Stimulated activated CD8-positive, alpha-beta memory T cell treated with anti-CD3 and anti-CD28 coated beads, Interleukin-7, amount 100 ng/mL, for 24 hours (primary cell): ENCODE data around the gene WDR93.
"Not testable (repeated sequence)": the region's sequence is repeated elsewhere in the genome, so short reads cannot be mapped to it uniquely, and the experiment has no call there.

Source experiments
- DNase-seq: peaks from one replicate; pipeline ENCODE4 v3.0.0-alpha.2; 2020; ENCODE audit warnings: low read depth

The WDR93 gene

GRCh38 chr15:89685995-89686394, 4.6 kb upstream of the WDR93 start:
- DNase-seq = no peak

GRCh38 chr15:89686522-89686921, 4.1 kb upstream of the WDR93 start:
- no peak for DNase-seq

GRCh38 chr15:89689930-89690275, 708 bp upstream of the WDR93 start:
- not testable (repeated sequence) for DNase-seq

GRCh38 chr15:89693091-89693490, 2.5 kb downstream of the WDR93 start:
- DNase-seq = no peak

- no peak for DNase-seq
Observed at GRCh38 chr15:89693696-89694095, 3.1 kb downstream of the WDR93 start.

GRCh38 chr15:89695198-89695597, 4.6 kb downstream of the WDR93 start:
- no peak for DNase-seq

GRCh38 chr15:89704411-89704810, 13.8 kb downstream of the WDR93 start:
- no peak for DNase-seq

GRCh38 chr15:89707577-89707976, 17.0 kb downstream of the WDR93 start:
- DNase-seq = no peak

GRCh38 chr15:89714775-89715174, 24.2 kb downstream of the WDR93 start:
- no peak for DNase-seq

GRCh38 chr15:89723031-89723430, 32.4 kb downstream of the WDR93 start:
- DNase-seq = no peak

GRCh38 chr15:89724621-89725020, 34.0 kb downstream of the WDR93 start:
- DNase-seq = no peak

- no peak for DNase-seq
Observed at GRCh38 chr15:89725064-89725463, 34.5 kb downstream of the WDR93 start.

- no peak for DNase-seq
Observed at GRCh38 chr15:89728254-89728653, 37.6 kb downstream of the WDR93 start.

GRCh38 chr15:89731275-89731674, 40.7 kb downstream of the WDR93 start:
- no peak for DNase-seq

GRCh38 chr15:89732451-89733172, 42.0 kb downstream of the WDR93 start:
- DNase-seq = no peak

GRCh38 chr15:89735773-89736172, 45.2 kb downstream of the WDR93 start:
- DNase-seq = no peak

- no peak for DNase-seq
Observed at GRCh38 chr15:89740137-89740536, 49.5 kb downstream of the WDR93 start.

- no peak for DNase-seq
Observed at GRCh38 chr15:89743011-89743410, 52.4 kb downstream of the WDR93 start.

GRCh38 chr15:89743594-89743993, 53.0 kb downstream of the WDR93 start:
- no peak for DNase-seq

GRCh38 chr15:89745131-89745530, 54.5 kb downstream of the WDR93 start:
- DNase-seq = no peak

GRCh38 chr15:89745768-89746167, 55.2 kb downstream of the WDR93 start:
- DNase-seq = no peak

GRCh38 chr15:89746386-89746780, 55.8 kb downstream of the WDR93 start:
- no peak for DNase-seq

- no peak for DNase-seq
Observed at GRCh38 chr15:89747708-89748682, 57.4 kb downstream of the WDR93 start.
